Stomach smooth muscle (tissue), 2 donors: ENCODE results near the gene THAP8.

ENCODE experiments used
- H3K27ac ChIP-seq: one replicate; pipeline ENCODE4 v1.7.0; 2013; ENCODE audit warnings: mild to moderate bottlenecking, low read length, inconsistent platforms
- H3K27me3 ChIP-seq, 2 donors: one replicate each; pipeline ENCODE4 v1.7.0; 2013; ENCODE audit warnings: low read length in 2 of 2; ENCODE audit not compliant: insufficient read depth in 2 of 2, control insufficient read depth in 1 of 2
- H3K36me3 ChIP-seq, 2 donors: one replicate each; pipeline ENCODE4 v1.7.0; 2013; ENCODE audit warnings: low read length in 2 of 2; ENCODE audit not compliant: control insufficient read depth in 2 of 2, insufficient read depth in 2 of 2
- H3K4me1 ChIP-seq: one replicate; pipeline ENCODE4 v1.7.0; 2013; ENCODE audit warnings: low read length; ENCODE audit not compliant: control insufficient read depth, insufficient read depth
- H3K4me3 ChIP-seq, 2 donors: one replicate each; pipeline ENCODE4 v1.7.0; 2013; ENCODE audit warnings: low read length in 2 of 2
- H3K9ac ChIP-seq, 2 donors: one replicate each; pipeline ENCODE4 v1.7.0; 2013; ENCODE audit warnings: low read length in 2 of 2, mild to moderate bottlenecking in 1 of 2
- H3K9me3 ChIP-seq, 2 donors: one replicate each; pipeline ENCODE4 v1.7.0; 2013; ENCODE audit warnings: low read length in 2 of 2; ENCODE audit not compliant: control insufficient read depth in 2 of 2
- donor health status: healthy.
- donor health status: Pancreatic carcinoma.

The THAP8 gene

GRCh38 chr19:35991731-35992450, 62.2 kb downstream of the THAP8 start:
- H3K4me3 ChIP-seq: no peak overlapping the region
- no peaks in the 10 kb centered on the region for H3K36me3 ChIP-seq
- H3K27me3 ChIP-seq: peaks cover 0 to 6% of the 10 kb centered on the region in 2 donors
- no peak overlapping the region for H3K9ac ChIP-seq
- H3K27ac ChIP-seq: no peak overlapping the region
- peaks cover 21% of the 10 kb centered on the region for H3K4me1 ChIP-seq
- no peaks in the 10 kb centered on the region for H3K9me3 ChIP-seq

DNA sequence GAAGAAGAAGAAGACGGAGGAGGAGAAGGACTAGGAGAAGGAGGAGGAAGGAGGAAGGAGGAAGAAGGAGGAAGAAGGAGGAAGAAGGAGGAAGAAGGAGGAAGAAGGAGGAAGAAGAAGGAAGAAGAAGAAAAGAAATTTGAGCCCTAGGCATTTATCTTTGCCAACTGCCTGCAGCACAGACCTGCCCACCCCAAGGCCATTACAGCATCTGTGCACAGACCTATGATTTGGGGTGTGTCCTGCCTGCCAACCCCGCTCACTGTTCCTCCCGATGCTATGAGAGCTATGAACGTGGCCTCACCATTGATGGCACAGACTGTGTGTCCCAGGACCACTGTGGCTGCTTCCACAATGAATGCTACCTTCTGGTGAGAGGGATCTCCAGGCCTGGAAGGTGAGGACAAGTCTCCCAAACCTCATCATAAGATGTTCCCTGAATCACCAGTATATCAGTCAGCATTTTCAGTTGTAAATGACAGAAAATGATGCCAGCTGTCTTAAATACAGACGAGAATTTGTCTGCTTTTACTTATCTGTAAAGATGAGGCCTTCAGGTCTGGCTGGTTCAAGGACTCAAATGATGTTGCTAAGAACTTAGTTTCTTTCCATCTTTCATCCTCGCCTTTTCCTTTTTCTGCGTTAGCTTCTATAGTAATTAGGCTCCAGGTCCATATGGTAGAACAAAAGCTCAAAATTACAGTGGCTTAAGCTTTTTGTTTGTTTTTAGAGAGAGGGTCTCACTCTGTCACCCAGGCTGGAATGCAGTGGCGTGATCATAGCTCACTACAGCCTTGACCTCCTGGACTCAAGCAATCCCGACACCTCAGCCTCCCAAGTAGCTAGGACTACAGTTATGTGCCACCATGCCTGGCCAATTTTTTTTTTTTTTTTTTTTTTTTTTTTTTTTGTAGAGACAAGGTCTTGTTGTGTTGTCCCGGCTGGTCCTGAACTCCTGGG, 63.0 kb downstream of the THAP8 start:
- Histone ChIP-seq H3K9me3 (no peaks in the 10 kb centered on the region), H3K4me3 (no peak overlapping the region), H3K36me3 (no peaks in the 10 kb centered on the region), H3K4me1 (peaks cover 12% of the 10 kb centered on the region), H3K27me3 (peaks cover 7 to 14% of the 10 kb centered on the region in 2 donors), H3K9ac (no peak overlapping the region), H3K27ac (no peak overlapping the region)

GRCh38 chr19:35990156-35990555, 63.9 kb downstream of the THAP8 start:
- H3K27ac ChIP-seq: no peak overlapping the region
- no peak overlapping the region for H3K9ac ChIP-seq
- no peak overlapping the region for H3K4me3 ChIP-seq
- H3K27me3 ChIP-seq: peaks cover 16 to 20% of the 10 kb centered on the region in 2 donors
- H3K9me3 ChIP-seq: no peaks in the 10 kb centered on the region
- peaks cover 8% of the 10 kb centered on the region for H3K4me1 ChIP-seq
- H3K36me3 ChIP-seq: no peaks in the 10 kb centered on the region

- H3K9me3 ChIP-seq: no peaks in the 10 kb centered on the region
- H3K27me3 ChIP-seq: peaks cover 19 to 24% of the 10 kb centered on the region in 2 donors
- no peaks in the 10 kb centered on the region for H3K36me3 ChIP-seq
- no peak overlapping the region for H3K4me3 ChIP-seq
- H3K9ac ChIP-seq: no peak overlapping the region
- H3K4me1 ChIP-seq: peaks cover 2% of the 10 kb centered on the region
- no peak overlapping the region for H3K27ac ChIP-seq
These were observed 65.3 kb downstream of the THAP8 start for GRCh38 chr19:35988824-35989223.

DNA sequence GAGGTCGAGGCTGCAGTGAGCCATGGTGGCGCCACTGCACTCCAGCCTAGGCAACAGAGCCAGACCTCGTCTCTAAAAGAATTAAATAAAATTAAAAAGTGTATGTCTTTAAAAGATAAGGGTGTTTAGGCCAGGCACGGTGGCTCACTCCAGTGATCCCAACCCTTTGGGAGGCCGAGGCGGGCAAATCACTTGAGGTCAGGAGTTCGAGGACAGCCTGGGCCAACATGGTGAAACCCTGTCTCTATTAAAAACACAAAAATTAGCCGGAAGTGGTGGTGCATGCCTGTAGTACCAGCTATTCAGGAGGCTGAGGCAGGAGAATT, 66.6 kb downstream of the THAP8 start:
- no peak overlapping the region for H3K4me3 ChIP-seq

DNA sequence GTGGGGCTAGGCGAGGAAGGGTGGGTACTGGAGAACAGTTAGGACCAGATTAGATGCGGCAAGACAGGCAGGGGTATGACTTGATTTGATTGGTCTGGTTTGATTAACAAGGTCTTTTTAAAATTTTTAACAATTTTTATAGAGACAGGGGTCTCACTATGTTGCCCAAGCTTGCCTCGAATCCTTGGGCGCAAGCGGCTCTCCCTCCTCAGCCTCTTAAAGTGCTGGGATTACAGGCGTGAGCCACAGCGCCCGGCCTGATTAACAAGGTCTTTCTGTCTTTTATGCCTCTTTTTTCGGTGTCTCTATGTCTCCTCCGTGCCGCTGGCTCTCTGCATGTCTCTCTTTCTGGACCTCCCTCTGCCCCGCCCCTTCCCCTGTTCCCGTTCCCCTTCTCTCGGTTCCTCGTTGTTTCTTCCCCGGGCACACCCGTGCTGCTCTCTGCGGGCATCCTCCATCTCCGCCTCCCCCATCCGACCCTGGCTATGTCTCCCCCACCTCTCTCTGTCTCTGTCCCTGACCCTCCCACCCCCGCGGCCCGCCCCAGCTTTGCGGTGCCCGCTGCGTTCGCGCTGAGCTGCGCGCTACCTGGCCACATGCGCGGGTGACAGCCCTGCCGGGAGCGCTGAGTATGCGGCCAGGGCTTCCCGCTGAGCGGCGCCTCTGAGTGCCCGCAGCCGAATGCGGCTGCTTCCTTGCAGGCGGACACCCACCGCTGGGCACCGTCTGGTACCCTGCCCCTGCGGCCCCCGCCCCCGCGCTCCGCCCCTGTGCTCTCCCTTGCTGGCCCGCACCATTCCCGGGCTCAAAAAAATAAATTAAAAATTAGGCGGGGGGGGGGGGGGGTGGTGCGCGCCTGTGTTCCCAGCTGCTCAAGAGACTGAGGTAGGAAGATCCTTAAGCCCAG, 67.2 kb downstream of the THAP8 start:
- no peaks in the 10 kb centered on the region for H3K9me3 ChIP-seq
- peak overlapping the region in 1 of 2 donors; percentile 22 for H3K4me3 ChIP-seq
- no peak overlapping the region for H3K27ac ChIP-seq
- no peaks in the 10 kb centered on the region for H3K36me3 ChIP-seq
- H3K27me3 ChIP-seq: peaks cover 23 to 24% of the 10 kb centered on the region in 2 donors
- no peak overlapping the region for H3K9ac ChIP-seq
- no peaks in the 10 kb centered on the region for H3K4me1 ChIP-seq

More for the DNA sequence above, 66.6 kb downstream of the THAP8 start:
- no peak overlapping the region for H3K9ac ChIP-seq
- peaks cover 21 to 24% of the 10 kb centered on the region in 2 donors for H3K27me3 ChIP-seq
- no peaks in the 10 kb centered on the region for H3K4me1 ChIP-seq
- no peaks in the 10 kb centered on the region for H3K9me3 ChIP-seq
- H3K36me3 ChIP-seq: no peaks in the 10 kb centered on the region
- no peak overlapping the region for H3K27ac ChIP-seq

GRCh38 chr19:35986111-35986510, 68.0 kb downstream of the THAP8 start:
- Histone ChIP-seq H3K36me3 (no peaks in the 10 kb centered on the region), H3K27ac (no peak overlapping the region), H3K4me3 (no peak overlapping the region), H3K9ac (no peak overlapping the region), H3K9me3 (no peaks in the 10 kb centered on the region), H3K27me3 (peaks cover 24 to 26% of the 10 kb centered on the region in 2 donors), H3K4me1 (no peaks in the 10 kb centered on the region)
